ENCODE data around the gene KCNMA1.

DNA sequence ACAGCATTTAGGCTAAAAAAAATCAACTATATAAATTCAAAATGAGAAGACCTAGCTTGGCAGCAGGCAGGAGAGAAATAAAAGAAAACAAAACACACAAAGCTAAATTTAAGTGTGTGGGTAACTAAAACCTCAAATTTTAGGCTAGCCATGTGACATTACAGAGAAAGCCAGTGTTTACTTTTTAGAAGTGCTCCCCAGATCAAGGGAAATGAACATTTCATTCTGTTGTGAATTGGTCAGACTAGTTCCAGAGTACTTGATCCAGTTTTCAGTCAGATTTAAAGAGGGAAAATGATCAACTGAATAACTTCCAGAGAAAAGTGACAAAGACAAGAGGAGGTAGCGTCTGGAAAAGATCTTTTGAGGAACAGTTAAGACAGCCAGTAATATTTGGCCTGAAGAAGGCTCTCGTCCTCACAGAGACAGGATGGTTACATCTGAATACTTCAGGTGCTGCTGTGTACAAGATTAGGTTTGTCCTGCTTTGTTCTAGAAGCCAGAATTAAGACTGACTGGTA is 563.4 kb downstream of the KCNMA1 start:
- TF ChIP-seq, protein P1, sequence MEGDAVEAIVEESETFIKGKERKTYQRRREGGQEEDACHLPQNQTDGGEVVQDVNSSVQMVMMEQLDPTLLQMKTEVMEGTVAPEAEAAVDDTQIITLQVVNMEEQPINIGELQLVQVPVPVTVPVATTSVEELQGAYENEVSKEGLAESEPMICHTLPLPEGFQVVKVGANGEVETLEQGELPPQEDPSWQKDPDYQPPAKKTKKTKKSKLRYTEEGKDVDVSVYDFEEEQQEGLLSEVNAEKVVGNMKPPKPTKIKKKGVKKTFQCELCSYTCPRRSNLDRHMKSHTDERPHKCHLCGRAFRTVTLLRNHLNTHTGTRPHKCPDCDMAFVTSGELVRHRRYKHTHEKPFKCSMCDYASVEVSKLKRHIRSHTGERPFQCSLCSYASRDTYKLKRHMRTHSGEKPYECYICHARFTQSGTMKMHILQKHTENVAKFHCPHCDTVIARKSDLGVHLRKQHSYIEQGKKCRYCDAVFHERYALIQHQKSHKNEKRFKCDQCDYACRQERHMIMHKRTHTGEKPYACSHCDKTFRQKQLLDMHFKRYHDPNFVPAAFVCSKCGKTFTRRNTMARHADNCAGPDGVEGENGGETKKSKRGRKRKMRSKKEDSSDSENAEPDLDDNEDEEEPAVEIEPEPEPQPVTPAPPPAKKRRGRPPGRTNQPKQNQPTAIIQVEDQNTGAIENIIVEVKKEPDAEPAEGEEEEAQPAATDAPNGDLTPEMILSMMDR (conservative IDR thresholded peaks at IDR 0.05; ENCODE audit: low read depth, low read length), result no peak
- TF ChIP-seq EZH2phosphoT487 (IDR thresholded peaks at IDR 0.05; ENCODE audit: borderline replicate concordance, low read length), result no peak
- TF ChIP-seq EZH2 (IDR thresholded peaks at IDR 0.05; ENCODE audit: low read length, unreplicated experiment), result no peak

All from PC-3 (cell line).